Smooth muscle cell (in vitro differentiated cells): ENCODE results near the gene SEL1L. TPM values are rescaled to one million over a fixed set of nuclear protein-coding genes. Genes with fewer than 3 reads are reported as not detected.

Experiments used
- DNase-seq: peaks from one replicate; lab custom pipeline; 2025; ENCODE audit not compliant: unreplicated experiment; lab: John Stamatoyannopoulos, UW
- H2AFZ ChIP-seq: fragments of 200-600 bp; sonication (generic); 2 replicates; pipeline ENCODE4 v1.6.0; 2016; ENCODE audit warnings: antibody characterized with exemption, low read depth, mild to moderate bottlenecking
- H3F3A ChIP-seq: fragments of 200-600 bp; sonication (generic); 2 replicates; pipeline ENCODE4 v1.6.0; 2017; ENCODE audit warnings: antibody characterized with exemption, low read depth
- H3K27ac ChIP-seq: fragments of 200-600 bp; sonication (generic); 2 replicates; pipeline ENCODE4 v1.5.1; 2016; ENCODE audit warnings: low read depth, mild to moderate bottlenecking
- H3K27me3 ChIP-seq: fragments of 200-600 bp; sonication (generic); 2 replicates; pipeline ENCODE4 v1.6.1; 2016; ENCODE audit warnings: low read depth, mild to moderate bottlenecking
- H3K36me3 ChIP-seq: fragments of 200-600 bp; sonication (generic); 2 replicates; pipeline ENCODE4 v1.5.1; 2016; ENCODE audit warnings: low read depth
- H3K4me1 ChIP-seq: fragments of 200-600 bp; sonication (generic); 2 replicates; pipeline ENCODE4 v1.5.1; 2016; ENCODE audit warnings: low read depth
- H3K4me2 ChIP-seq: fragments of 200-600 bp; sonication (generic); 2 replicates; pipeline ENCODE4 v1.6.0; 2016; ENCODE audit warnings: mild to moderate bottlenecking
- H3K4me3 ChIP-seq: fragments of 200-600 bp; sonication (generic); 2 replicates; pipeline ENCODE4 v1.5.1; 2016; ENCODE audit warnings: mild to moderate bottlenecking
- H3K79me2 ChIP-seq: fragments of 200-600 bp; sonication (generic); 2 replicates; pipeline ENCODE4 v1.6.0; 2016; ENCODE audit warnings: low read depth, mild to moderate bottlenecking
- H3K9ac ChIP-seq: fragments of 200-600 bp; sonication (generic); 2 replicates; pipeline ENCODE4 v1.6.0; 2016; ENCODE audit warnings: low read depth
- H3K9me3 ChIP-seq: fragments of 200-600 bp; sonication (generic); replicated peaks from 2 replicates; pipeline ENCODE4 v1.5.1; 2016; ENCODE audit warnings: low read depth
- H4K20me1 ChIP-seq: fragments of 200-600 bp; sonication (generic); 2 replicates; pipeline ENCODE4 v1.6.0; 2016; ENCODE audit warnings: low read depth
- WGBS: methylation state at CpG from one replicate; pipeline ENCODE4 v1.1.7; 2016; ENCODE audit warnings: low lambda C conversion rate; 5-methylcytosine and 5-hydroxymethylcytosine counted together
- polyA plus RNA-seq: library from polyadenylated mRNA; unstranded; fragments of >200 nt; fragmentation: Nextera tagmentation; extraction: Ambion mirVana; gene quantifications from 2 replicates; pipeline ENCODE4 v1.2.1, GENCODE V29; 2016
- total RNA-seq: library from RNA; depleted of rRNA; stranded (reverse); fragments of >200 nt; gene quantifications from 2 replicates; pipeline ENCODE4 v1.2.3, GENCODE V29; 2014
- TF ChIP-seq, protein P1 (sequence below): fragments of 200-600 bp; sonication (generic); IDR thresholded peaks from 2 replicates; pipeline ENCODE4 v1.5.1; 2017; ENCODE audit warnings: borderline replicate concordance, mild to moderate bottlenecking, antibody characterized with exemption; ENCODE audit not compliant: insufficient read depth, poor library complexity, severe bottlenecking

The SEL1L gene
- total and polyA plus RNA-seq, 2 experiments from 2014 or later = 36.8 to 78.8 TPM

DNA sequence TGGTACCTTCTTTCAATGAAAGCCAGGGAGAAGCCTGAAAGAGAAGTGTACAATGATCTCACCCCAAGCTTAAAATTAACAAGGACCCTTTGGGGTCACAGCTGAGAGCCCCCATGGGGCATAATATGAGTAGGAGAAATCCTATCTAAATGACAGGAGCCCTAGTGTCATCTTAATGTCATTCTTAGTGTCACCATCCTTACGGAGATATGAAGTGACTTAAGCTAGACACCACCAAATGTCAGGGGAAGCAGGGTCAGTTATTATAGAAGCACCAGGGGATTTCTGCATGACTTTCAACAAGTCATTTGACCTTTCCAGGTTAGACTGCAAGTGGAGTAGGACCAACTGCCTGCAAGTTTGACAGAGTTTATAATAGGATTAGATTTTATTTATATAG is 104.6 kb downstream of the SEL1L start:
- no peaks in the 10 kb centered on the region for H3K9me3 ChIP-seq
- H3K36me3 ChIP-seq = no peaks in the 10 kb centered on the region
- no peaks in the 10 kb centered on the region for H3F3A ChIP-seq
- H3K9ac ChIP-seq = no peak overlapping the region
- TF ChIP-seq, protein P1, sequence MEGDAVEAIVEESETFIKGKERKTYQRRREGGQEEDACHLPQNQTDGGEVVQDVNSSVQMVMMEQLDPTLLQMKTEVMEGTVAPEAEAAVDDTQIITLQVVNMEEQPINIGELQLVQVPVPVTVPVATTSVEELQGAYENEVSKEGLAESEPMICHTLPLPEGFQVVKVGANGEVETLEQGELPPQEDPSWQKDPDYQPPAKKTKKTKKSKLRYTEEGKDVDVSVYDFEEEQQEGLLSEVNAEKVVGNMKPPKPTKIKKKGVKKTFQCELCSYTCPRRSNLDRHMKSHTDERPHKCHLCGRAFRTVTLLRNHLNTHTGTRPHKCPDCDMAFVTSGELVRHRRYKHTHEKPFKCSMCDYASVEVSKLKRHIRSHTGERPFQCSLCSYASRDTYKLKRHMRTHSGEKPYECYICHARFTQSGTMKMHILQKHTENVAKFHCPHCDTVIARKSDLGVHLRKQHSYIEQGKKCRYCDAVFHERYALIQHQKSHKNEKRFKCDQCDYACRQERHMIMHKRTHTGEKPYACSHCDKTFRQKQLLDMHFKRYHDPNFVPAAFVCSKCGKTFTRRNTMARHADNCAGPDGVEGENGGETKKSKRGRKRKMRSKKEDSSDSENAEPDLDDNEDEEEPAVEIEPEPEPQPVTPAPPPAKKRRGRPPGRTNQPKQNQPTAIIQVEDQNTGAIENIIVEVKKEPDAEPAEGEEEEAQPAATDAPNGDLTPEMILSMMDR = no peak
- no peak overlapping the region for H3K4me3 ChIP-seq
- no peak overlapping the region for H3K27ac ChIP-seq
- H3K27me3 ChIP-seq = no peaks in the 10 kb centered on the region
- H3K79me2 ChIP-seq = no peaks in the 10 kb centered on the region
- no peak overlapping the region for H3K4me2 ChIP-seq
- no peaks in the 10 kb centered on the region for H4K20me1 ChIP-seq
- H2AFZ ChIP-seq = no peak overlapping the region
- H3K4me1 ChIP-seq = peaks cover 2% of the 10 kb centered on the region
- no peak for DNase-seq
- 96% methylated on average over 1 of the region's 1 CpG for WGBS

DNA sequence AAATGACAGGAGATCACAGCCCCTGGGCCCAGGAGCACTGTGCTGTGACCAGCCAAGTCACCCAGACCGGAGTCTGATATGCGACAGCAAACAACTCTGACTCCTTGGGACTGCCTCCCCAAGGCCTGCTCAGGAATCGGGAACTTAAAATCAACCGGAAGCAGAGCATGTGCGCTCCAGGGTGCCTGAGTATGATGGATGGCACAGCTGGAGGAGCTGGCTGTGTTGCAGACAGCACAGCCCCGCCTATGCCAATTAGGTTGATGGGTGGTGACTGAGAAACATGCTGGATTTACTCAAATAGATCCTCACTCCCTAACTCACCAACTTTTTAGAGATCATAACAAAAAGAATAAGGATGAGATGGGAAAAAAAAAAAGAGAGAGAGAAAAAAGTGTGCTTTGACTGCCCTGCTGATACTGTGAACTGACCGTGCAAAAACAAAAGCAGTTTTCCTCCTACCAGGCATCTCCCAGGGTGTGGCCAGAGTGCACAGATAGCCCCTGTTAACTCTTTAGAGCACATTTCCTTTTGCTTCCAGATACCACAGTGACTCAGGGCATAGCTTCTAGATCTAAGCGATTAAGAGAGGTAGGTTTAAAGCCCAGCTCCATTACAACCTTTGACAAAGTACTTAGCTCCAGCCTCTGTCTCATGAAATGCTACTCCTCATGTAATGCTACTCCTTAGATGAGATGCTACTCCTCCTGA is 106.2 kb downstream of the SEL1L start:
- no peaks in the 10 kb centered on the region for H3F3A ChIP-seq
- H2AFZ ChIP-seq = no peak overlapping the region
- H3K9ac ChIP-seq = no peak overlapping the region
- H3K4me2 ChIP-seq = no peak overlapping the region
- DNase-seq = no peak
- TF ChIP-seq, protein P1 = no peak
- H4K20me1 ChIP-seq = no peaks in the 10 kb centered on the region
- no peaks in the 10 kb centered on the region for H3K36me3 ChIP-seq
- H3K9me3 ChIP-seq = no peaks in the 10 kb centered on the region
- H3K4me3 ChIP-seq = no peak overlapping the region
- H3K4me1 ChIP-seq = peaks cover 4% of the 10 kb centered on the region
- H3K27ac ChIP-seq = no peak overlapping the region
- no peaks in the 10 kb centered on the region for H3K27me3 ChIP-seq
- WGBS = 41% methylated on average over 8 of the region's 8 CpGs
- no peaks in the 10 kb centered on the region for H3K79me2 ChIP-seq

DNA sequence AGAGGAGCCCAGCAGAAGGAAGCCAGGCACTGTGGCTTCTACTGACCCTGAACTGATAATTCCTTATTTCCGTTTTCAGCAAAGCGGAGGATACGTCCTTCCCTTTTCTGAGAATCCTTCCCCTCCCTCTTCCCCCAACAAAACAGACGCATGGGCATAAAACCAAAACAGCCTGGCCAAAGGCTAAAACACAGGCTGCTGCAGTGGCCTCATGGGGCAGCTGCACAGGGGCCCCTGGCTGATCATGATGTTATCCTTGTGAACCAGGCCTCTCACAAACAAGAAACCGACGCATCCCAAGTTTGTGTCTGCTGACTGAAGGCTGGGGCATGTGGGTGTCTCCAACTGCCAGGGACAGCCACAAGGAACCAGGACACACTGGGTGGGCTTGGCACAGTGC is 110.1 kb downstream of the SEL1L start:
- H3K36me3 ChIP-seq = no peaks in the 10 kb centered on the region
- no peak overlapping the region for H3K9ac ChIP-seq
- peak overlapping the region; percentile 35 for H3K27ac ChIP-seq
- no peak overlapping the region for H3K4me3 ChIP-seq
- H4K20me1 ChIP-seq = no peaks in the 10 kb centered on the region
- H3K4me2 ChIP-seq = peak overlapping the region; percentile 44
- no peaks in the 10 kb centered on the region for H3F3A ChIP-seq
- no peaks in the 10 kb centered on the region for H3K79me2 ChIP-seq
- H3K9me3 ChIP-seq = no peaks in the 10 kb centered on the region
- H3K4me1 ChIP-seq = peaks cover 4% of the 10 kb centered on the region
- no peak for DNase-seq
- TF ChIP-seq, protein P1 = no peak
- 21% methylated on average over 6 of the region's 6 CpGs for WGBS
- H3K27me3 ChIP-seq = no peaks in the 10 kb centered on the region
- peak overlapping the region; percentile 96 for H2AFZ ChIP-seq

Other genes with a start within 250 kb of the SEL1L start
- gene STON2, start 133.5 kb downstream of the SEL1L start, total RNA-seq = 39.6 and 43.6 TPM in 2 replicates
- 1.7 and 7.3 TPM in 2 replicates for gene STON2, start 133.5 kb downstream of the SEL1L start, polyA plus RNA-seq